ENCODE measurements around the gene DOCK2.

DNA sequence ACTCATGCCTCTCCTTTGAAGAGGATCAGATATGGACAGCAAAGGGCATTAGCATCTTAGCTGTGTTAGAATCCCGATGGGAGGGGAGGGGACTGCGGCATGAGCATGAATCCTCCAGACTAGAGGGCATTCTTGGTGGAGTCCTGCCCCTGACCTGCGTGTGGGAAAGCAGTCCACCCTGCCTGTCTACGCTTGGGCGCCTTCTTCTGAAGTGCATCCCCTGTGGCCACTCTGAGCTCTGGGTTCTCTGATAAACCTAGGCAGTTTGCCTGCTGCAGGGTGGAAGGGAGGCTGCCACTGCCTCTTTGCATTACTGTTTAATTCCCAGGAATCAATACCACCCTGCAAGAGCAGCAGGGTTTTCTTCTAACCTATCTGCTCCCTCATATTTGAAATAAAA, 173.9 kb downstream of the DOCK2 start:
- TF ChIP-seq, protein P1, sequence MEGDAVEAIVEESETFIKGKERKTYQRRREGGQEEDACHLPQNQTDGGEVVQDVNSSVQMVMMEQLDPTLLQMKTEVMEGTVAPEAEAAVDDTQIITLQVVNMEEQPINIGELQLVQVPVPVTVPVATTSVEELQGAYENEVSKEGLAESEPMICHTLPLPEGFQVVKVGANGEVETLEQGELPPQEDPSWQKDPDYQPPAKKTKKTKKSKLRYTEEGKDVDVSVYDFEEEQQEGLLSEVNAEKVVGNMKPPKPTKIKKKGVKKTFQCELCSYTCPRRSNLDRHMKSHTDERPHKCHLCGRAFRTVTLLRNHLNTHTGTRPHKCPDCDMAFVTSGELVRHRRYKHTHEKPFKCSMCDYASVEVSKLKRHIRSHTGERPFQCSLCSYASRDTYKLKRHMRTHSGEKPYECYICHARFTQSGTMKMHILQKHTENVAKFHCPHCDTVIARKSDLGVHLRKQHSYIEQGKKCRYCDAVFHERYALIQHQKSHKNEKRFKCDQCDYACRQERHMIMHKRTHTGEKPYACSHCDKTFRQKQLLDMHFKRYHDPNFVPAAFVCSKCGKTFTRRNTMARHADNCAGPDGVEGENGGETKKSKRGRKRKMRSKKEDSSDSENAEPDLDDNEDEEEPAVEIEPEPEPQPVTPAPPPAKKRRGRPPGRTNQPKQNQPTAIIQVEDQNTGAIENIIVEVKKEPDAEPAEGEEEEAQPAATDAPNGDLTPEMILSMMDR (IDR thresholded peaks at IDR 0.05), result no peak
- no peak for TF ChIP-seq POLR2AphosphoS5 (IDR thresholded peaks at IDR 0.05; ENCODE audit: low read depth, low read length)
- TF ChIP-seq REST (IDR thresholded peaks at IDR 0.05; ENCODE audit: insufficient read depth in 1 of 2, low read depth in 2 of 2, low read length in 1 of 2), result no peak
- no peak for TF ChIP-seq SIN3A (IDR thresholded peaks at IDR 0.05; ENCODE audit: borderline replicate concordance, insufficient read depth, low read depth, low read length)
